ENCODE results near the gene GABRE. TPM values are rescaled to one million over a fixed set of nuclear protein-coding genes. Genes with fewer than 3 reads are reported as not detected.

The GABRE gene
- polyA plus RNA-seq, 3 donors, result not detected

- TF ChIP-seq CTCF (IDR thresholded peaks at IDR 0.05), result no peak
- H3K36me3 ChIP-seq (replicated peaks in 1 of 2; ENCODE audit: control insufficient read depth in 1 of 2, insufficient read depth in 2 of 2, low read length in 2 of 2), result no peaks in the 10 kb centered on the region
- Mint-ChIP-seq H3K4me3 (no peak overlapping the region), H3K4me1 (no peaks in the 10 kb centered on the region), H3K36me3 (no peaks in the 10 kb centered on the region), H3K27me3 (ENCODE audit: low read depth in 3 of 3) (peaks cover 0 to 3% (median 3%) of the 10 kb centered on the region in 3 donors), H3K9me3 (peaks cover 0 to 17% (median 5%) of the 10 kb centered on the region in 7 donors), H3K27ac (no peak overlapping the region)
- no peaks in the 10 kb centered on the region for H3K4me1 ChIP-seq (ENCODE audit: control insufficient read depth in 1 of 2, insufficient read depth in 2 of 2, low read length in 2 of 2)
- no peak overlapping the region for H3K4me2 ChIP-seq (replicated peaks; ENCODE audit: extremely low read depth, low read length, poor library complexity, severe bottlenecking)
- intact Hi-C loops (cut with micrococcal nuclease), result no loop called here
- no peak overlapping the region for H2AFZ ChIP-seq (ENCODE audit: insufficient read depth, low read depth, low read length, poor library complexity, severe bottlenecking)
- no peaks in the 10 kb centered on the region for H3K79me2 ChIP-seq (ENCODE audit: insufficient read depth, low read length)
- H3K27me3 ChIP-seq (ENCODE audit: control insufficient read depth in 2 of 2, insufficient read depth in 2 of 2, low read length in 2 of 2), result no peaks in the 10 kb centered on the region
- no peak overlapping the region for H3K27ac ChIP-seq (ENCODE audit: low read depth in 1 of 2, low read length in 2 of 2)
- no CpG with 5 or more reads among the region's 12 CpGs for WGBS (ENCODE audit: insufficient coverage)
- H3K9ac ChIP-seq (ENCODE audit: insufficient read depth, low read length, poor library complexity, severe bottlenecking), result no peak overlapping the region
- no peaks in the 10 kb centered on the region for H4K20me1 ChIP-seq (ENCODE audit: insufficient read depth, low read length)
- no peak overlapping the region for H3K4me3 ChIP-seq (replicated peaks in 1 of 3; ENCODE audit: low read depth in 2 of 3, low read length in 3 of 3)
- no peak for DNase-seq
- no peaks in the 10 kb centered on the region for H3K9me3 ChIP-seq (replicated peaks in 1 of 2; ENCODE audit: control insufficient read depth in 1 of 2, insufficient read depth in 1 of 2, low read length in 2 of 2)
These were observed 69.5 kb downstream of the GABRE start for GRCh38 chrX:151904989-151905388.

Other genes with a start within 250 kb of the GABRE start
- gene CNGA2, start 239.9 kb downstream of the GABRE start, polyA plus RNA-seq, result not detected
- not detected for gene MAGEA4, start 61.8 kb downstream of the GABRE start, polyA plus RNA-seq
- not detected for gene MAGEA10, start 163.9 kb upstream of the GABRE start, polyA plus RNA-seq

Data from CD14-positive monocyte (primary cell).